GM19240 (cell line): ENCODE results near the gene GBGT1.
"Not testable (repeated sequence)": the region's sequence is repeated elsewhere in the genome, so short reads cannot be mapped to it uniquely, and the experiment has no call there.

ENCODE experiments used
- DNase-seq: peaks from one replicate; pipeline ENCODE4 v3.0.0; 2011; ENCODE audit warnings: low spot score; ENCODE audit not compliant: insufficient read length

Gene GBGT1

GRCh38 chr9:133199648-133200321 is 36.1 kb upstream of the GBGT1 start:
- DNase-seq: no peak

GRCh38 chr9:133195029-133195428 is 31.3 kb upstream of the GBGT1 start:
- DNase-seq: no peak

- no peak for DNase-seq
Measured at GRCh38 chr9:133194597-133194996, 30.9 kb upstream of the GBGT1 start.

GRCh38 chr9:133191989-133192388 is 28.3 kb upstream of the GBGT1 start:
- no peak for DNase-seq

DNA sequence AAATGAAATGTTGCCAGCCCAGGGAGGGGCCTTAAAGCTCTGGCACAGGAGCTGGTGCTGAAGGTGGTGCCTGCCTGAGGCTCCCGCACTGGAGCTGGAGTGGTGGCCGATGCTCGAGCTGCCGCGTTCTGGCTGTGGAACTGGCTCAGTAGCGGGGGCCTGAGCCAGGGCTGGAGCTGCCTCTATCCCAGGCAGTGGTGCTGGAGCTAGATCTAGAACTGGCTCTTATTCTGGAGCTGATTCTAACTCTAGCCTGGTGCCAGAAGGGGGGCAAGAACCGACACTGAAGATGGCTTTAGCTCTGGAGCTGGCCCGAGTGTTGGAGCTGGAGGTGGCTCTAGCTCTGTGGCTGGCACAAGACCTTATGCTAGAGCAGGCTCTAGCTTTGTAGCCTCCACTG is 26.1 kb upstream of the GBGT1 start:
- no peak for DNase-seq

DNA sequence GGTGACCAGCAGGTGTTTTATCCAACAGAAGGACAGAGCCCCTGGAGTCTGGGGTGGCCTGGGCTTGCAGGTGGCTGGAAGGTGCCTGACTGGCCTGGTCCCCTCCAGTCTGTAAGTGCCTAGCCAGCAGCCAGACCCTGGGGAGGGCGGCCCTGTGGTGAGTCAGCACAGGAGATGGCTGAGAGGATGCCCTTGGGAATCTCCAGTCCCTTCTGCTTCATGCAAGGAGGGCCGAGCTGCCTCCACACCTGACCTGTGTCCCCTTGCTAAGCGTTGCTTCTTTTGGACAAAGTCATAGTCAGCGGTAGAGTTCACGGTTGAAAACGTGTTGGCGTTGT is 25.1 kb upstream of the GBGT1 start:
- no peak for DNase-seq

DNA sequence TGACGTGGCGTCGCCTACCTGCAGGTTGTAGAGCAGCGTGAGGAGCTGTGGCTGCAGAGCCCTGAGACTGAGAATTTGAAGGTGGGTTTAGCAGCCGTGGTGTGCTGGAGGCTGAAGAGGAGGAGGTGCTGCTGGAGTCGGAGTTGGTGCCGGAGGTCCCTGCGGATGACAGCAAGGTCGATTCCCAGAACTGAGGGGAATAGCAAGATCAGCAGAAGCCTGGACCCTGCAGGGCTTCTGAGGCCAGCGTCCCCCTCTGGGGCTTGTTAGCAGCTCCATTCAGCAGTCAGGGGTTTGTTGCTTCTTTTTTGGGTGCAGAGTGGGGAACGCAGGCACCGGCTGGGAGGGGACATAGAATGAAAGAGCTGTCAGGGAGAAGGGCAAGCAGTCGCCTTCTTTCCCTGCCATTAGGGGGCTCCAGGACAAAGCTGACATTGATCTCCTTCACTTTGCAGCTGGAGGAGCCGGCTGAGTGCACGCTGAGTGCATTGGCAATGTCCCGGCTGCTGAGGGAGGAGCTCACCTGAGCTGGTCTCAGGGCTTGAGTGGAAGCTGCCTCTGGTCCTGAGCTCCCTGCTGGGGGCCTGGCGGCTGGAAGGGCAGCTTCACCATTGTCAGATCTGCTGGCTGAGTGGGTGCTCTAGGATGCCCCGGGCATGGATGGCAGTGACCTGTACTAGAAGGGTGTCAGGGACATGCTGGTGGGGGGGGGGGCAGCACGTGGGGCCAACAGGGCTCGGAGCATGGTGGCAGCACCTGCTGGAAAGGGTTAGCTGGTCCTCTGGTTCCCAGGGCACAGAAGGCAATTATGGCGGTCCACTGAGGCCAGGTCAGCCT is 24.5 kb upstream of the GBGT1 start:
- no peak for DNase-seq

DNA sequence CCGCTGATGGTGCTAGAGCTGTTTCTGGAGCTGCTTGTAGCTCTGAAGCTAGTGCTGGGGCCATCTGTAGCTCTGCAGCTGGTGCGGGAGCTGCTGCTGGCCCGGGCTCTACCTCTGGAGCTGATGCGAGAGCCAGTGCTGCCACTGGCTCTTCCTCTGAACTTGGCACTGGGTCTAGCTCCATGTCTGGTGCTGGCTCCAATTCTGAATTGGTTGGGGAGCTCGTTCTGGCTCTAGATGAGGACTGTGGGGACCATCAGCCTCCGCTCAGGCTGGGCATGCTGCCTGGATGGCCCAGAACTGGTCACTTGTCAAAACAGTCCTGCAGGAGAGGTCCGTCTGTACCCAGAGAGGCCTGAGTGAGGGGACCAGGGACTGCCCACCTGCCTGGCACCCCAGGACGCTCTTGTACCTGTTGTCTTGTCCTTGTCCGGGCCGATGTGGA is 23.9 kb upstream of the GBGT1 start:
- no peak for DNase-seq

GRCh38 chr9:133186736-133187135 is 23.0 kb upstream of the GBGT1 start:
- no peak for DNase-seq

DNA sequence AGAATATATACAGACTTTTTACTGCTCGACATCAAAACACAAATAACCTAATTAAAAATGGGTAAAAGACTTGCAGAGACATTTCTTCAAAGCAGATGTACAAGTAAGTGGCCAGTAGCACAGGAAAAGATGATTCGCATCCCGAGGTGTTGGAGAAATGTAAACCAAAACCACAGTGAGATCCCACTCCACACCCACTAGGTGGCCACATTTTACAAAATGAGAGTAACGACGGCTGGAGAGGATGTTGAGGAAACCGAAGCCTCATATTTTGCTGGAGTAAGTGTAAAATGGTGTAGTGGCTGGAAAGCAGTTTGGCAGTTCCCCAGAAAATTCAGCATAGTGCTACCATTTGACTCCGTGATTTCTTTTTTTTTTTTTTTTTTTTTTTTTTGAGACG is 21.3 kb upstream of the GBGT1 start:
- DNase-seq: no peak

- no peak for DNase-seq
Measured at GRCh38 chr9:133182151-133182550, 18.4 kb upstream of the GBGT1 start.

DNA sequence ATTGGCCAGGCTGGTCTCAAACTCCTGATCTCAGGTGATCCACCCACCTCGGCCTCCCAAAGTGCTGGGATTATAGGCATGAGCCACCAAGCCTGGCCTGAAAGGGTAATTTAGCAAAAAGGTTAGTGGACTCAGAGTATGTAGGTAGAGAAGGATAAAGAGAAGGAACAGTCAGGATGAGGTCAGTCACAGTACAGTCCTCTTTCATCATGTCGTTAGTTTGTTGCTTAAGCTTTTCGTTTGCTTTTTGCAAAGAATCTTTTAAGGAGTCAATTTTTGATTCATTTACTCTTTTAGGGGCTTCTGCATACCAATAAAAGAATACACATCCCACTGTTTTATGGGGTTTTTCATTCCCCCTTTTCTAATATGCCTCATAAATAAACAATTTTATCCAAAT is 17.8 kb upstream of the GBGT1 start:
- no peak for DNase-seq

- DNase-seq: no peak
Measured at GRCh38 chr9:133180953-133181352, 17.2 kb upstream of the GBGT1 start.

DNA sequence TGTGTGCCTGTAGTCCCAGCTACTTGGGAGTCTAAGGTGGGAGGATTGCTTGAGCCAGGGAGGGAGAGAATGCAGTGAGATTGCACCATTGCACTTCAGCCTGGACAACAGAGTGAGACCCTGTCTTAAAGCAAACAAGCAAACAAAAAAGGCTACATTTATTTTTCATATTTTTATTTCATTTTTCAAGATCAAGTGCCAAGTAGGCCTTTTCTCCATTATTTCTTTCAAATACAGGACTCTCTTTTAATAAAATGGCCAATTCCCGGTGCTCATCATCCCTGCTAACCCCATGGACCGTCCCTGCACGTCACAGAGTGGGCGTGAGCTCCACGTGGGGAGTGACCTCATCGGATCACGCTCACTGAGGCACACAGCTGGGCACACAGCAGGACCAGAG is 9.3 kb upstream of the GBGT1 start:
- no peak for DNase-seq

- no peak for DNase-seq
Measured at GRCh38 chr9:133171161-133171961, 7.6 kb upstream of the GBGT1 start.

- DNase-seq: no peak
Measured at GRCh38 chr9:133170716-133171115, 7.0 kb upstream of the GBGT1 start.

GRCh38 chr9:133169687-133170086 is 6.0 kb upstream of the GBGT1 start:
- DNase-seq: not testable (repeated sequence)

DNA sequence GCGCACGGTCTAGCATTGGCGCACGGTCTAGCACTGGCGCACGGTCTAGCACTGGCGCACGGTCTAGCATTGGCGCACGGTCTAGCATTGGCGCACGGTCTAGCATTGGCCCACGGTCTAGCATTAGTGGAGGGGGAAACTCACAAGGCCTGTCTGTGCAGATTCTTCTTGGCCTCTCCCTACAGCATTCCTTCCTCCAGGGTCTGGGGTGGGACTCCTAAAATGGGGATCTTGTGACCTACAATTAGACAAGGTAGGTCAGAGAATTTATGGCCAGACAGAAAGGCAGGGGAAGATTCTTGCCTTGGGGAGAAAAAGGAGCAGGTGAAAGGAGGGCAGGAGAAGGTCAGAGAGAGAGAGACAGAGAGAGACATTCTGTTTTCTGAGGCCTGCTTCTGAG is 5.4 kb upstream of the GBGT1 start:
- DNase-seq: no peak

DNA sequence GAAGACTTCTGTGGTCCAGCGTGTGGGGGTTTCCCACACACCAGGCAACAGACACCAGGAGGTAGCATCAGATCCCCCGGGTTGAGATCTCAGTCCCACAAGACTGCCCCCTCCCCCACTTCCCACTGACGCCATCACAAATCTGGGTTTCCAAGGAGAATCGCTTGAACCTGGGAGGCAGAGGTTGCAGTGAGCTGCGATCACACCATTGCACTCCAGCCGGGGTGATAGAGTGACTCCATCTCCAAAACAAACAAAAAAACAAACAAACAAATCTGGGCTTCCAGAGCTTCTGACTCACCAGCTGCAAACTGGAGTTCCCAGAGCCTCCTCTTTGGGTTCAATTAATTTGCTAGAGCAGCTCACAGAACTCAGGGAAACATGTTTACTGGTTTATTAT is 4.7 kb upstream of the GBGT1 start:
- DNase-seq: no peak

DNA sequence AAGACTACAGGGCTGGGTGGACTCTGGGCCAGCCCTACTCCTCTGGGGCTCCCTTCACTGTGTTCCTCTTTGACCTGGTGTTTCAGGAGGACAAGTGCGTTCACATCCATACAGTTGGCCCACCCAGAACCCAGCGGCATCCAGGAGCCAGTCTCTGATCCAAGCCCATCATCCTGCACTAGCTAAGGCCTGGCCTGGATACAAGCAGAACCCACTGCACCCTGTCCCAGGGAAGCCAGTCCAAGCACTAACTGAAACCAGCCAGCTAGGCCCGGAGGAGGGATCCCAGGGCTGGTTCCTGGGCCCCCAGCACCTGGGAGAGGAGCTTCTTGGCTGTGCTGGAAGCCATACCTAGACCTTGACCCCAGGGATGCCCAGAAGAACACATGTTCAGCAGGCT is 4.1 kb upstream of the GBGT1 start:
- DNase-seq: no peak

- DNase-seq: no peak
Measured at GRCh38 chr9:133167096-133167730, 3.5 kb upstream of the GBGT1 start.

GRCh38 chr9:133166392-133166791 is 2.7 kb upstream of the GBGT1 start:
- DNase-seq: no peak
